CD4-positive, alpha-beta T cell treated with Interleukin-2 at 100 ng/mL for 4 hours (primary cell): Measurements from ENCODE around the gene DYNLT1.
"Not testable (repeated sequence)": the region's sequence is repeated elsewhere in the genome, so short reads cannot be mapped to it uniquely, and the experiment has no call there.

Experiments used
- DNase-seq: peaks from one replicate; pipeline ENCODE4 v3.0.0-alpha.2; 2020; ENCODE audit warnings: low spot score

The DYNLT1 gene

GRCh38 chr6:158622545-158623190 is 21.9 kb downstream of the DYNLT1 start:
- DNase-seq: no peak

- no peak for DNase-seq
Measured at GRCh38 chr6:158621694-158622544, 22.6 kb downstream of the DYNLT1 start.

GRCh38 chr6:158620963-158621693 is 23.4 kb downstream of the DYNLT1 start:
- DNase-seq: no peak

- DNase-seq: no peak
Measured at GRCh38 chr6:158619922-158620801, 24.4 kb downstream of the DYNLT1 start.

GRCh38 chr6:158618289-158618688 is 26.3 kb downstream of the DYNLT1 start:
- not testable (repeated sequence) for DNase-seq

- DNase-seq: not testable (repeated sequence)
Measured at GRCh38 chr6:158614606-158615005, 29.9 kb downstream of the DYNLT1 start.

- no peak for DNase-seq
Measured at GRCh38 chr6:158611541-158612370, 32.8 kb downstream of the DYNLT1 start.

GRCh38 chr6:158611039-158611438 is 33.5 kb downstream of the DYNLT1 start:
- DNase-seq: no peak

GRCh38 chr6:158610319-158610968 is 34.1 kb downstream of the DYNLT1 start:
- no peak for DNase-seq

GRCh38 chr6:158609455-158610155 is 34.9 kb downstream of the DYNLT1 start:
- no peak for DNase-seq

GRCh38 chr6:158608221-158608620 is 36.3 kb downstream of the DYNLT1 start:
- no peak for DNase-seq

GRCh38 chr6:158607411-158608170 is 37.0 kb downstream of the DYNLT1 start:
- DNase-seq: no peak

GRCh38 chr6:158606935-158607334 is 37.6 kb downstream of the DYNLT1 start:
- no peak for DNase-seq

GRCh38 chr6:158606011-158606410 is 38.5 kb downstream of the DYNLT1 start:
- not testable (repeated sequence) for DNase-seq

- peak; percentile 62 for DNase-seq
Measured at GRCh38 chr6:158605266-158605878, 39.2 kb downstream of the DYNLT1 start.

- DNase-seq: no peak
Measured at GRCh38 chr6:158604048-158604406, 40.5 kb downstream of the DYNLT1 start.

GRCh38 chr6:158603261-158604047 is 41.1 kb downstream of the DYNLT1 start:
- DNase-seq: no peak

GRCh38 chr6:158599635-158600034 is 44.9 kb downstream of the DYNLT1 start:
- no peak for DNase-seq
